OCI-LY3 (cell line): Measurements from ENCODE around the gene SUCLG2.

ENCODE experiments used
- H2AFZ ChIP-seq: fragments of 200-600, 300-600 bp; shearing (Covaris generic); 2 replicates; pipeline ENCODE4 v1.6.0; 2014; ENCODE audit warnings: antibody characterized with exemption, low read depth, low read length
- H3K27ac ChIP-seq: fragments of 200-600, 300-600 bp; sonication (generic); 2 replicates; pipeline ENCODE4 v1.5.1; 2014; ENCODE audit warnings: mild to moderate bottlenecking, low read length, moderate library complexity, mixed read lengths
- H3K27me3 ChIP-seq: fragments of 200-600, 300-600 bp; sonication (generic); 2 replicates; pipeline ENCODE4 v1.6.1; 2014; ENCODE audit warnings: low read depth, low read length, mixed read lengths
- H3K36me3 ChIP-seq: fragments of 200-600, 300-600 bp; sonication (generic); replicated peaks from 2 replicates; pipeline ENCODE3; 2014; ENCODE audit warnings: low read depth, low read length, mixed read lengths
- H3K4me1 ChIP-seq: fragments of 300-600, 200-600 bp; sonication (generic); 2 replicates; pipeline ENCODE4 v1.6.1; 2014; ENCODE audit warnings: low read length, mixed read lengths
- H3K4me2 ChIP-seq: fragments of 200-600, 300-600 bp; sonication (generic); 2 replicates; pipeline ENCODE4 v1.6.1; 2014; ENCODE audit warnings: low read length, mixed read lengths
- H3K4me3 ChIP-seq: fragments of 300-600, 200-600 bp; sonication (generic); 2 replicates; pipeline ENCODE4 v1.5.1; 2014; ENCODE audit warnings: antibody characterized with exemption, mild to moderate bottlenecking, low read length, moderate library complexity
- H3K79me2 ChIP-seq: fragments of 300-600, 200-600 bp; shearing (Covaris generic); 2 replicates; pipeline ENCODE4 v1.6.1; 2014; ENCODE audit warnings: mild to moderate bottlenecking, low read length, mixed read lengths
- H3K9ac ChIP-seq: fragments of 300-600, 200-600 bp; shearing (Covaris generic); 2 replicates; pipeline ENCODE4 v1.6.0; 2014; ENCODE audit warnings: mild to moderate bottlenecking, low read length, moderate library complexity
- H3K9me3 ChIP-seq: fragments of 200-600, 300-600 bp; shearing (Covaris generic); 2 replicates; pipeline ENCODE4 v1.6.1; 2014; ENCODE audit warnings: low read length, mixed read lengths; ENCODE audit not compliant: insufficient read depth
- H4K20me1 ChIP-seq: fragments of 200-600, 300-600 bp; sonication (generic); 2 replicates; pipeline ENCODE4 v1.6.1; 2016; ENCODE audit warnings: low read length, mixed read lengths; ENCODE audit not compliant: insufficient read depth
- EZH2phosphoT487 ChIP-seq: fragments of 200-600 bp; shearing (Covaris generic); IDR thresholded peaks from 2 replicates; pipeline ENCODE4 v1.6.1; 2018; ENCODE audit warnings: antibody characterized with exemption, mixed run types, low read depth
- TF ChIP-seq, protein P1 (sequence below): fragments of 200-600, 300-600 bp; sonication (generic); IDR thresholded peaks from 2 replicates; pipeline ENCODE4 v1.5.1; 2014; ENCODE audit warnings: antibody characterized with exemption, low read length, low read depth

SUCLG2 gene

DNA sequence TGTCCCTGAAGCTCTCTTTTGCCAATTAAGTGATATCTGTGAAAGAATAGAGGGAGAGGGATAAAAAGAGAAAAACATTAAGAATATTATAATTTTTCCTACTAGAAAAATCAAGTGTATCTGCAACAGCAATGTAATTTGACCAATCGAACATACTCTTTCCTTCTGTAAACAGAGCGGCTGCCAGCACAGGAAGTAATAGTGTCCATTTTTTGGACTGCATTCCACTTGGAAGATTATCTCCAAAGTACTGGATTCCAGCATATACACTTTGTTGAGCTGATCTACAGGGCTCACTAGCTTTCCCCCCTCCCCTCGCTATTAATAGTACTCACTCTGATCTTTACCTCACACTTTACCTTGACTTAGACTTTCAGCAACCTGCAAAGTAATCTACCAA lies 90.4 kb downstream of the SUCLG2 start:
- no peaks in the 10 kb centered on the region for H3K36me3 ChIP-seq
- no peaks in the 10 kb centered on the region for H3K9me3 ChIP-seq
- no peaks in the 10 kb centered on the region for H3K4me1 ChIP-seq
- H3K4me3 ChIP-seq: no peak overlapping the region
- peaks cover 10% of the 10 kb centered on the region for H4K20me1 ChIP-seq
- no peak overlapping the region for H3K4me2 ChIP-seq
- no peak overlapping the region for H2AFZ ChIP-seq
- TF ChIP-seq EZH2phosphoT487: no peak
- TF ChIP-seq, protein P1, sequence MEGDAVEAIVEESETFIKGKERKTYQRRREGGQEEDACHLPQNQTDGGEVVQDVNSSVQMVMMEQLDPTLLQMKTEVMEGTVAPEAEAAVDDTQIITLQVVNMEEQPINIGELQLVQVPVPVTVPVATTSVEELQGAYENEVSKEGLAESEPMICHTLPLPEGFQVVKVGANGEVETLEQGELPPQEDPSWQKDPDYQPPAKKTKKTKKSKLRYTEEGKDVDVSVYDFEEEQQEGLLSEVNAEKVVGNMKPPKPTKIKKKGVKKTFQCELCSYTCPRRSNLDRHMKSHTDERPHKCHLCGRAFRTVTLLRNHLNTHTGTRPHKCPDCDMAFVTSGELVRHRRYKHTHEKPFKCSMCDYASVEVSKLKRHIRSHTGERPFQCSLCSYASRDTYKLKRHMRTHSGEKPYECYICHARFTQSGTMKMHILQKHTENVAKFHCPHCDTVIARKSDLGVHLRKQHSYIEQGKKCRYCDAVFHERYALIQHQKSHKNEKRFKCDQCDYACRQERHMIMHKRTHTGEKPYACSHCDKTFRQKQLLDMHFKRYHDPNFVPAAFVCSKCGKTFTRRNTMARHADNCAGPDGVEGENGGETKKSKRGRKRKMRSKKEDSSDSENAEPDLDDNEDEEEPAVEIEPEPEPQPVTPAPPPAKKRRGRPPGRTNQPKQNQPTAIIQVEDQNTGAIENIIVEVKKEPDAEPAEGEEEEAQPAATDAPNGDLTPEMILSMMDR: no peak
- peaks cover 7% of the 10 kb centered on the region; the same call in 1 of the 2 replicates for H3K79me2 ChIP-seq
- no peak overlapping the region for H3K9ac ChIP-seq
- H3K27me3 ChIP-seq: no peaks in the 10 kb centered on the region
- H3K27ac ChIP-seq: no peak overlapping the region

DNA sequence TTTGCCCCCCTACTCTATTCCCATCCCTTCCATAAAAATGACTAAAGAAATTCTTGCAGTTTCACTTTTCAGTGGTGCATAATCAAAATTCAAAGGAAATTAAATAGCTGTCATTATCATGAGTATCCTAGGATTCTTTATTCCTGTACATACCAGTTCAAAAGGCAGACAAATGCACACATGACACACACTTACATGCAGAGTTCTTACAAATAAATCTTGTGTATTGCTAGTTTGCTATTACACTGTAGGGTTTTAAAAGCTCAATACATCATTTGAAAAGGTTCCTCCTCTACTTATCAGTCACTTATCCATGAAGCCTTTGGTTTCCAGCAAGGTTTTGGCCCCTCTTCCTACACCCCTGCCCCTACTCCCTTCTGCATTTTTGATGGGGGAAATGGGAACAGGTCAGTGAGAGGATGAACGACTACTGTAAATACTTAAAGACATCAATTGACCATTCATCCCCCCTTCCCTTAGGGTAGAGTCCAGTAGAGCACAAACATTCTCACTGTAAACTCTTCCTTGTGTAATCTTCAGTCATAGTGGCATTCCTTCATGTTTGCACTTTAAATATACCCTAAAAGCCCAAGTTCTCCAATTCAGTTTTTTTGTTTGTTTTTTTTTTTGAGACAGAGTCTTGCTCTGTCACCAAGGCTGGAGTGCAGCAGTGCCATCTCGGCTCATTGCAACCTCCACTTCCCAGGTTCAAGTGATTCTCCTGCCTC lies 92.6 kb downstream of the SUCLG2 start:
- Histone ChIP-seq H3K79me2 (peaks cover 7% of the 10 kb centered on the region), H3K36me3 (no peaks in the 10 kb centered on the region)

DNA sequence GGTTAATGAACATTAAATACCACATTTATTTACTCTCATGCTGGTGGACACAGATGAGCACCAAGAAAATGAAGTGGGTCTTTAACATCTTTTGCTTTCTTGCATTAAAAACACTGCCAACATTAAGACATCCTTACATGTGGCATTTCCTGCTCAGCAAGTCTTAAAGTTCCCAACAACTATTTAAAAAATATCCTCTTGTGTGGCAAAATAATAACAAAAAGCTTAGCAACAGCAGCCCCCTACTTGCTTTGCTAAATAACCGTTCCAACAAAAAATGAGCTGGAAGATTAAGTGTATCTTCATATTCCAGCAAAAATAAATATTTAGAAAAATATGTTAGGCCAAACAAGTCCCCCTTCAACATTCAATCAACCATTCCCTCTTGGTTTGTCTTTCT lies 93.1 kb downstream of the SUCLG2 start:
- Histone ChIP-seq H3K4me2 (no peak overlapping the region), H3K79me2 (peaks cover 7% of the 10 kb centered on the region), H3K27me3 (no peaks in the 10 kb centered on the region), H4K20me1 (peaks cover 23% of the 10 kb centered on the region), H3K9ac (no peak overlapping the region), H3K36me3 (no peaks in the 10 kb centered on the region), H2AFZ (no peak overlapping the region), H3K4me3 (no peak overlapping the region), H3K4me1 (peaks cover 3% of the 10 kb centered on the region; the same call in 1 of the 2 replicates), H3K9me3 (no peaks in the 10 kb centered on the region), H3K27ac (no peak overlapping the region)
- TF ChIP-seq, protein P1: no peak
- no peak for TF ChIP-seq EZH2phosphoT487

More for the DNA sequence above, 92.6 kb downstream of the SUCLG2 start:
- no peak overlapping the region for H3K27ac ChIP-seq
- no peaks in the 10 kb centered on the region for H3K9me3 ChIP-seq
- H3K4me3 ChIP-seq: no peak overlapping the region
- TF ChIP-seq, protein P1: no peak
- no peak for TF ChIP-seq EZH2phosphoT487
- peaks cover 20% of the 10 kb centered on the region for H4K20me1 ChIP-seq
- H3K4me2 ChIP-seq: no peak overlapping the region
- H3K4me1 ChIP-seq: peaks cover 3% of the 10 kb centered on the region; the same call in 1 of the 2 replicates
- H2AFZ ChIP-seq: no peak overlapping the region
- H3K27me3 ChIP-seq: no peaks in the 10 kb centered on the region
- no peak overlapping the region for H3K9ac ChIP-seq

DNA sequence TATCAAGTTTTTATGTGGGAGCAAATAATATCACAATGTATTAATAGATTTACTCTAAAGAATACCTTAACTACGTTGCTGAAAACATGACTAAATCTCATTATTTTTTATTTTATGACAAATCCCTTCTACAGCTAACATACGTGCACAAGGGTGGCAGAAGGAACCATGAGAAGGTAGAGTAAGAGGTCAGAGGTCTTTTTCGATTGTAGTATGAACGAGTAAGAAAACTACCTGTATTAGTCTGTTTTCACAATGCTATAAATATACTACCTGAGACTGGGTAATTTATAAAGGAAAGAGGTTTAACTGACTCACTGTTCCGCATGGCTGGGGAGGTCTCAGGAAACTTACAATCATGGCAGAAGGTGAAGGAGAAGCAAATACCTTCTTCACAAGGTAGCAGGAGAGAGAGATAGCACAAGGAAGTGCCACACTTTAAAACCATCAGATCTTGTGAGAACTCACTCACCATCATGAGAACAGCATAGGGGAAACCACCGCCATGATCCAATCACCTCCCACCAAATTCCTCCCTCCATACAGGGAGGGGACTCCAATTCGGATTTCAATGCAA lies 95.3 kb downstream of the SUCLG2 start:
- H4K20me1 ChIP-seq: peaks cover 28% of the 10 kb centered on the region
- no peak overlapping the region for H2AFZ ChIP-seq
- no peaks in the 10 kb centered on the region for H3K9me3 ChIP-seq
- peaks cover 4% of the 10 kb centered on the region for H3K36me3 ChIP-seq
- H3K27ac ChIP-seq: no peak overlapping the region
- no peak for TF ChIP-seq EZH2phosphoT487
- TF ChIP-seq, protein P1: no peak
- H3K79me2 ChIP-seq: peaks cover 13% of the 10 kb centered on the region
- no peak overlapping the region for H3K9ac ChIP-seq
- no peaks in the 10 kb centered on the region for H3K27me3 ChIP-seq
- H3K4me1 ChIP-seq: peaks cover 3% of the 10 kb centered on the region; the same call in 1 of the 2 replicates
- no peak overlapping the region for H3K4me2 ChIP-seq
- no peak overlapping the region for H3K4me3 ChIP-seq
